CD4-positive, alpha-beta memory T cell (primary cell): ENCODE measurements around the gene CALML6. TPM values are rescaled to one million over a fixed set of nuclear protein-coding genes. Genes with fewer than 3 reads are reported as not detected.

Experiments used
- CTCF ChIA-PET: fragments of 350-600 bp; sonication (Branson Sonifier 250); formaldehyde crosslinking; loops from one replicate; lab custom pipeline; 2021; ENCODE audit warnings: inconsistent platforms; ENCODE audit not compliant: partially characterized antibody; lab: Charles Lee
- POLR2A ChIA-PET: fragments of 350-600 bp; sonication (Branson Sonifier 250); formaldehyde crosslinking; loops from one replicate; lab custom pipeline; 2021; ENCODE audit not compliant: partially characterized antibody; lab: Charles Lee
- DNase-seq, 5 donors: peaks; one replicate each; pipeline versions ENCODE4 v3.0.0 to v3.0.0-alpha.2; 2020 to 2022; ENCODE audit warnings: mixed read lengths in 1 of 5
- H3K27ac ChIP-seq: one replicate; pipeline ENCODE4 v1.7.0; 2013; ENCODE audit warnings: low read depth, low read length
- H3K27me3 ChIP-seq: 2 replicates; pipeline ENCODE4 v1.7.0; 2013; ENCODE audit warnings: mild to moderate bottlenecking, low read length, moderate library complexity; ENCODE audit not compliant: insufficient read depth
- H3K36me3 ChIP-seq: 2 replicates; pipeline ENCODE4 v1.7.0; 2013; ENCODE audit warnings: mild to moderate bottlenecking, low read length, moderate library complexity; ENCODE audit not compliant: insufficient read depth
- H3K4me1 ChIP-seq: 2 replicates; pipeline ENCODE4 v1.7.0; 2013; ENCODE audit warnings: mild to moderate bottlenecking, low read length, moderate library complexity; ENCODE audit not compliant: insufficient read depth
- H3K4me3 ChIP-seq, 2 donors: one replicate each; pipeline ENCODE4 v1.7.0; 2013; ENCODE audit warnings: low read length in 2 of 2, mild to moderate bottlenecking in 1 of 2
- H3K9me3 ChIP-seq, 2 donors: one replicate each; pipeline ENCODE4 v1.7.0; 2013; ENCODE audit warnings: low read length in 2 of 2, control low read depth in 1 of 2; ENCODE audit not compliant: control insufficient read depth in 1 of 2
- H3K27ac Mint-ChIP-seq, 7 donors: one replicate each; pipeline ENCODE4 v1.8.0; 2020 to 2021; ENCODE audit warnings: mixed read lengths in 7 of 7, mild to moderate bottlenecking in 6 of 7, inconsistent platforms in 3 of 7, moderate library complexity in 3 of 7
- H3K27me3 Mint-ChIP-seq, 2 donors: one replicate each; pipeline ENCODE4 v1.8.0; 2020 to 2021; ENCODE audit warnings: mixed read lengths in 2 of 2
- H3K36me3 Mint-ChIP-seq, 2 donors: one replicate each; pipeline ENCODE4 v1.8.0; 2020 to 2021; ENCODE audit warnings: mixed read lengths in 2 of 2, inconsistent platforms in 1 of 2, mild to moderate bottlenecking in 1 of 2
- H3K4me1 Mint-ChIP-seq, 4 donors: one replicate each; pipeline ENCODE4 v1.8.0; 2020 to 2021; ENCODE audit warnings: mixed read lengths in 4 of 4, mild to moderate bottlenecking in 1 of 4
- H3K4me3 Mint-ChIP-seq, 8 donors: one replicate each; pipeline ENCODE4 v1.8.0; 2020 to 2021; ENCODE audit warnings: mixed read lengths in 8 of 8, mild to moderate bottlenecking in 7 of 8, moderate library complexity in 6 of 8, inconsistent platforms in 3 of 8
- H3K9me3 Mint-ChIP-seq, 8 donors: one replicate each; pipeline ENCODE4 v1.8.0; 2020 to 2021; ENCODE audit warnings: mixed read lengths in 8 of 8, mild to moderate bottlenecking in 5 of 8, inconsistent platforms in 3 of 8, moderate library complexity in 1 of 8
- intact Hi-C: fragments of 100-400 bp; cut with micrococcal nuclease; formaldehyde crosslinking; loops from one replicate; pipeline ENCODE4 v1.15.1; 2023
- polyA plus RNA-seq, 2 donors: library from polyadenylated mRNA; unstranded; fragments of 300-500 nt; fragmentation: Illumina TruSeq; gene quantifications; one replicate each; pipeline ENCODE4 v1.2.3, GENCODE V29; 2021
- total RNA-seq, 2 experiments: library from RNA; stranded (reverse); gene quantifications; one replicate each; pipeline ENCODE4 v1.2.3, GENCODE V29; 2021

CALML6 gene
- total and polyA plus RNA-seq, 4 experiments from 2014 or later, result 0.44 to 0.78 TPM; not detected in 2

GRCh38 chr1:1900883-1901640, 14.0 kb upstream of the CALML6 start:
- intact Hi-C loops, result no loop called here
- CTCF ChIA-PET, result no interaction called here
- no peaks in the 10 kb centered on the region for H3K36me3 ChIP-seq
- no peak for DNase-seq
- H3K4me3 ChIP-seq, result no peak overlapping the region
- Mint-ChIP-seq H3K4me1 (peaks cover 2 to 4% (median 3%) of the 10 kb centered on the region in 4 donors), H3K27me3 (no peaks in the 10 kb centered on the region), H3K4me3 (no peak overlapping the region), H3K9me3 (no peaks in the 10 kb centered on the region), H3K27ac (no peak overlapping the region), H3K36me3 (no peaks in the 10 kb centered on the region)
- no peak overlapping the region for H3K27ac ChIP-seq
- H3K9me3 ChIP-seq, result no peaks in the 10 kb centered on the region
- no peaks in the 10 kb centered on the region for H3K27me3 ChIP-seq
- peaks cover under 1% of the 10 kb centered on the region for H3K4me1 ChIP-seq
- POLR2A ChIA-PET, result interaction anchor here (1.5 kb wide), 1 partner anchor 9 kb away, joined by 4 read pairs; no protein-coding TSS in a partner anchor

GRCh38 chr1:1901641-1902294, 13.3 kb upstream of the CALML6 start:
- no peaks in the 10 kb centered on the region for H3K27me3 Mint-ChIP-seq

GRCh38 chr1:1903224-1903623, 11.8 kb upstream of the CALML6 start:
- intact Hi-C loops, result no loop called here
- CTCF ChIA-PET, result no interaction called here
- H3K4me3 Mint-ChIP-seq, result no peak overlapping the region
- H3K4me1 Mint-ChIP-seq, result peaks cover 6 to 7% (median 6%) of the 10 kb centered on the region in 4 donors
- H3K36me3 Mint-ChIP-seq, result no peaks in the 10 kb centered on the region
- POLR2A ChIA-PET, result interaction anchor here (0.6 kb wide), 1 partner anchor 167 kb away, joined by 3 read pairs; no protein-coding TSS in a partner anchor
- H3K27me3 Mint-ChIP-seq, result no peaks in the 10 kb centered on the region
- H3K27me3 ChIP-seq, result no peaks in the 10 kb centered on the region
- H3K27ac ChIP-seq, result no peak overlapping the region
- no peaks in the 10 kb centered on the region for H3K36me3 ChIP-seq
- no peak overlapping the region for H3K27ac Mint-ChIP-seq
- H3K4me1 ChIP-seq, result peaks cover 10% of the 10 kb centered on the region
- no peaks in the 10 kb centered on the region for H3K9me3 Mint-ChIP-seq
- no peak for DNase-seq
- H3K4me3 ChIP-seq, result no peak overlapping the region
- H3K9me3 ChIP-seq, result no peaks in the 10 kb centered on the region

More at GRCh38 chr1:1901641-1902294, 13.3 kb upstream of the CALML6 start:
- Histone ChIP-seq H3K4me1 (peaks cover 6% of the 10 kb centered on the region), H3K36me3 (no peaks in the 10 kb centered on the region), H3K4me3 (no peak overlapping the region), H3K9me3 (no peaks in the 10 kb centered on the region), H3K27ac (no peak overlapping the region), H3K27me3 (no peaks in the 10 kb centered on the region)
- no peak overlapping the region for H3K27ac Mint-ChIP-seq
- H3K4me1 Mint-ChIP-seq, result peaks cover 6 to 7% (median 7%) of the 10 kb centered on the region in 4 donors
- H3K36me3 Mint-ChIP-seq, result no peaks in the 10 kb centered on the region
- H3K9me3 Mint-ChIP-seq, result no peaks in the 10 kb centered on the region
- no peak for DNase-seq
- intact Hi-C loops, result no loop called here
- CTCF ChIA-PET, result no interaction called here
- no peak overlapping the region for H3K4me3 Mint-ChIP-seq
- POLR2A ChIA-PET, result interaction anchor here (0.6 to 1.5 kb wide), 2 partner anchors 10 to 239 kb away, joined by 3 to 4 read pairs; no protein-coding TSS in a partner anchor

GRCh38 chr1:1906185-1907097, 8.6 kb upstream of the CALML6 start:
- Mint-ChIP-seq H3K9me3 (no peaks in the 10 kb centered on the region), H3K4me3 (peak overlapping the region in 6 of 8 donors; percentile 56 to 75 (median 62)), H3K36me3 (no peaks in the 10 kb centered on the region), H3K27me3 (no peaks in the 10 kb centered on the region), H3K4me1 (peaks cover 7 to 16% (median 11%) of the 10 kb centered on the region in 4 donors), H3K27ac (peak overlapping the region; percentile 36 to 86 (median 72))
- Histone ChIP-seq H3K36me3 (no peaks in the 10 kb centered on the region), H3K27ac (no peak overlapping the region), H3K4me3 (no peak overlapping the region), H3K27me3 (no peaks in the 10 kb centered on the region), H3K4me1 (peaks cover 21% of the 10 kb centered on the region), H3K9me3 (no peaks in the 10 kb centered on the region)
- POLR2A ChIA-PET, result interaction anchor here (0.9 to 2.1 kb wide), 4 partner anchors 12 to 127 kb away, joined by 3 to 7 read pairs (median 4); no protein-coding TSS in a partner anchor
- DNase-seq, result peak in 4 of 5 donors; percentile 54 to 67 (median 58)
- intact Hi-C loops, result loop anchor here (1.0 to 5.0 kb wide), 2 partner anchors 48 to 184 kb away; partner anchors contain the start of gene CDK11A
- CTCF ChIA-PET, result interaction anchor here (0.6 to 6.5 kb wide), 18 partner anchors 10 to 292 kb away, joined by 3 to 58 read pairs (median 4); no protein-coding TSS in a partner anchor

GRCh38 chr1:1907098-1907736, 7.8 kb upstream of the CALML6 start:
- POLR2A ChIA-PET, result interaction anchor here (1.4 to 2.9 kb wide), 4 partner anchors 16 to 127 kb away, joined by 4 to 28 read pairs (median 15); partner anchors contain the start of gene GNB1
- Histone ChIP-seq H3K4me3 (no peak overlapping the region), H3K9me3 (no peaks in the 10 kb centered on the region), H3K27me3 (no peaks in the 10 kb centered on the region), H3K4me1 (peaks cover 21% of the 10 kb centered on the region), H3K27ac (no peak overlapping the region), H3K36me3 (no peaks in the 10 kb centered on the region)
- CTCF ChIA-PET, result interaction anchor here (1.1 to 6.5 kb wide), 7 partner anchors 11 to 293 kb away, joined by 3 to 58 read pairs (median 13); no protein-coding TSS in a partner anchor
- peak overlapping the region in 2 of 7 donors; percentile 52 to 58 for H3K27ac Mint-ChIP-seq
- no peaks in the 10 kb centered on the region for H3K9me3 Mint-ChIP-seq
- no peaks in the 10 kb centered on the region for H3K36me3 Mint-ChIP-seq
- DNase-seq, result no peak
- H3K4me1 Mint-ChIP-seq, result peaks cover 7 to 16% (median 11%) of the 10 kb centered on the region in 4 donors
- intact Hi-C loops, result loop anchor here (5.0 kb wide), 1 partner anchor 185 kb away; the partner anchor contains the start of gene CDK11A
- no peaks in the 10 kb centered on the region for H3K27me3 Mint-ChIP-seq
- no peak overlapping the region for H3K4me3 Mint-ChIP-seq

GRCh38 chr1:1908506-1908791, 6.6 kb upstream of the CALML6 start:
- peak overlapping the region in 6 of 8 donors; percentile 17 to 70 (median 65) for H3K4me3 Mint-ChIP-seq
- peak overlapping the region in 3 of 7 donors; percentile 56 to 58 (median 57) for H3K27ac Mint-ChIP-seq
- no peak for DNase-seq
- peak overlapping the region; percentile 17 to 56 for H3K4me3 ChIP-seq
- no peaks in the 10 kb centered on the region for H3K36me3 ChIP-seq
- no peaks in the 10 kb centered on the region for H3K27me3 Mint-ChIP-seq
- ChIA-PET CTCF (interaction anchor here (0.6 to 6.5 kb wide), 14 partner anchors 12 to 132 kb away, joined by 3 to 58 read pairs (median 3); no protein-coding TSS in a partner anchor), POLR2A (interaction anchor here (0.7 to 2.9 kb wide), 15 partner anchors 10 to 294 kb away, joined by 3 to 28 read pairs (median 7); partner anchors contain the start of genes CDK11A, GNB1, MIB2 and NADK)
- H3K9me3 Mint-ChIP-seq, result no peaks in the 10 kb centered on the region
- H3K27ac ChIP-seq, result peak overlapping the region; percentile 77
- no peaks in the 10 kb centered on the region for H3K9me3 ChIP-seq
- H3K36me3 Mint-ChIP-seq, result no peaks in the 10 kb centered on the region
- intact Hi-C loops, result loop anchor here (5.0 kb wide), 1 partner anchor 186 kb away; the partner anchor contains the start of gene CDK11A
- peaks cover 7 to 16% (median 11%) of the 10 kb centered on the region in 4 donors for H3K4me1 Mint-ChIP-seq
- H3K27me3 ChIP-seq, result no peaks in the 10 kb centered on the region
- peaks cover 21% of the 10 kb centered on the region for H3K4me1 ChIP-seq
